Heart left ventricle (tissue), 16 donors: ENCODE data around the gene IFRD2. TPM values are rescaled to one million over a fixed set of nuclear protein-coding genes. Genes with fewer than 3 reads are reported as not detected.

Experiments used
- ATAC-seq, 4 donors: fragments of 200-7000 bp; cut with Tn5 transposase; one replicate each; pipeline ENCODE4 v1.9.1; 2020 to 2022; ENCODE audit warnings: moderate library complexity in 4 of 4, mild to moderate bottlenecking in 3 of 4, moderate number of reproducible peaks in 1 of 4
- DNase-seq, 5 donors: peaks; one replicate each; pipeline ENCODE4 v3.0.0-alpha.2; 2020
- H3K27ac ChIP-seq, 12 donors: fragments of 200-600 bp; sonication (generic) in 4 of 12; one replicate each; pipeline versions ENCODE4 v1.5.0 to v1.8.0; 2016 to 2022; ENCODE audit warnings: mild to moderate bottlenecking in 2 of 12
- H3K27me3 ChIP-seq, 9 donors: fragments of 200-600 bp; sonication (generic) in 2 of 9; one replicate each; pipeline versions ENCODE4 v1.5.1 to v1.8.0; 2016 to 2022; ENCODE audit warnings: mild to moderate bottlenecking in 3 of 9
- H3K36me3 ChIP-seq, 9 donors: fragments of 200-600 bp; sonication (generic) in 2 of 9; one replicate each; pipeline versions ENCODE4 v1.5.0 to v1.8.0; 2018 to 2022; ENCODE audit warnings: mild to moderate bottlenecking in 2 of 9
- H3K4me1 ChIP-seq, 12 donors: fragments of 200-600 bp; sonication (generic) in 4 of 12; one replicate each; pipeline versions ENCODE4 v1.5.0 to v1.8.0; 2016 to 2022; ENCODE audit warnings: mild to moderate bottlenecking in 3 of 12
- H3K4me3 ChIP-seq, 12 donors: fragments of 200-600 bp; sonication (generic) in 4 of 12; one replicate each; pipeline versions ENCODE4 v1.5.0 to v1.8.0; 2017 to 2022; ENCODE audit warnings: mild to moderate bottlenecking in 9 of 12, moderate library complexity in 4 of 12
- H3K9me3 ChIP-seq, 12 donors: fragments of 200-600 bp; sonication (generic) in 4 of 12; one replicate each; pipeline versions ENCODE4 v1.5.0 to v1.8.0; 2016 to 2022; ENCODE audit warnings: mild to moderate bottlenecking in 1 of 12
- CTCF ChIP-seq, 12 donors: fragments of 200-600 bp; sonication (generic) in 4 of 12; IDR thresholded peaks; one replicate each; pipeline versions ENCODE4 v1.5.0 to v1.8.0; 2018 to 2022; ENCODE audit warnings: antibody characterized with exemption in 12 of 12, mild to moderate bottlenecking in 5 of 12
- POLR2A ChIP-seq, 2 donors: fragments of 450-650 bp; IDR thresholded peaks; one replicate each; pipeline ENCODE4 v1.6.1; 2017; ENCODE audit warnings: antibody characterized with exemption in 2 of 2, mild to moderate bottlenecking in 2 of 2, moderate library complexity in 2 of 2
- WGBS, 4 donors: extraction: QIAGEN DNeasy Blood & Tissue Kit in 2 of 4; methylation state at CpG; one replicate each; pipeline versions ENCODE4 v1.1.5 to v1.1.7; 2013 to 2018; 5-methylcytosine and 5-hydroxymethylcytosine counted together
- intact Hi-C, 10 donors: fragments of 100-400 bp; cut with DNase I; formaldehyde crosslinking; loops; one replicate each; pipeline versions ENCODE4 v1.11.1 to v1.14.2; 2022
- polyA plus RNA-seq, 2 donors: library from polyadenylated mRNA; stranded (reverse); fragments of 200-250 nt; gene quantifications; one replicate each; pipeline ENCODE4 v1.2.3, GENCODE V29; 2013
- total RNA-seq, 9 donors: library from RNA; depleted of rRNA in 2 of 9; stranded (reverse); fragments of >200 nt in 2 of 9; fragmentation: NEBNext Ultra II Directional in 3 of 9; extraction: Animal tissue kit (Norgen Biotek cat#: 25700) in 3 of 9; gene quantifications; one replicate each; pipeline versions ENCODE4 v1.1.0 to v1.2.4, GENCODE V29; 2016 to 2023
- donor health status: ischemic (EF 13 %, LVEDD 7.1; RV severe dilation, severe dysfunction).
- donor health status: healthy with polysubstance abuse.
- donor health status: DM: no; HTN: yes; CAD: no.
- donor health status: DM: no; HTN: no; CAD: no.
- donor health status: ischemic (EF 25% LVEDD 6.9; RV normal size, moderate dysfunction).
- donor health status: ischemic (EF 25% LVEDD 5.7; RV mildly dilated, moderate dysfunction).
- donor health status: healthy.
- donor health status: DM: yes; HTN: yes; CAD: no.
- donor health status: ischemic (EF 35%, LVEDD 5.7; RV mildly dilated, moderate dysfunction).
- donor health status: nonischemic (EF 11% LVEDD 7.7; RV severe dilation, severe dysfunction).
- donor health status: DM: yes; HTN: yes; CAD: no.
- donor health status: PGD.
- donor health status: ischemic (EF 29% LVEDD 5.4; RV normal size, mild dysfunction).
- donor health status: nonischemic (EF 23%, LVEDD 6.1; RV moderate dilation, normal function).

Gene IFRD2
- total and polyA plus RNA-seq, 11 donors, result 47.5 to 106 (median 64.5) TPM

GRCh38 chr3:50251220-50251619 lies 41.0 kb downstream of the IFRD2 start:
- DNase-seq (no peak), ATAC-seq (no peak)
- Histone ChIP-seq H3K27ac (peak overlapping the region; percentile 37 to 99 (median 94)), H3K9me3 (no peaks in the 10 kb centered on the region), H3K4me1 (peaks cover 17 to 98% (median 90%) of the 10 kb centered on the region in 12 donors), H3K4me3 (no peak overlapping the region), H3K27me3 (no peaks in the 10 kb centered on the region), H3K36me3 (peaks cover 0 to 87% (median 34%) of the 10 kb centered on the region in 9 donors)
- intact Hi-C loops, result loop anchor here in 2 of 10 donors (5.0 to 10.0 kb wide), 2 partner anchors 51 to 74 kb away; partner anchors contain the start of genes HYAL1 (in 1 of the 2), HYAL2 (in 1 of the 2) and TUSC2 (in 1 of the 2)
- 70 to 85% (median 76%) methylated on average over 7 to 8 of the region's 8 CpGs for WGBS, 4 donors
- no peak for TF ChIP-seq POLR2A (IDR thresholded peaks at IDR 0.05)
- TF ChIP-seq CTCF (IDR thresholded peaks at IDR 0.05), result no peak

GRCh38 chr3:50250514-50250913 lies 41.7 kb downstream of the IFRD2 start:
- peak overlapping the region in 11 of 12 donors; percentile 85 to 99 (median 94) for H3K27ac ChIP-seq
- no peak overlapping the region for H3K4me3 ChIP-seq
- intact Hi-C loops, result loop anchor here in 2 of 10 donors (5.0 to 10.0 kb wide), 2 partner anchors 52 to 74 kb away; partner anchors contain the start of genes HYAL1 (in 1 of the 2), HYAL2 (in 1 of the 2) and TUSC2 (in 1 of the 2)
- H3K4me1 ChIP-seq, result peaks cover 17 to 100% (median 91%) of the 10 kb centered on the region in 12 donors
- H3K27me3 ChIP-seq, result no peaks in the 10 kb centered on the region
- no peaks in the 10 kb centered on the region for H3K9me3 ChIP-seq
- DNase-seq (no peak), ATAC-seq (no peak)
- WGBS, 4 donors, result 87 to 97% (median 92%) methylated on average over 4 of the region's 4 CpGs
- TF ChIP-seq CTCF (IDR thresholded peaks at IDR 0.05), result no peak
- TF ChIP-seq POLR2A (IDR thresholded peaks at IDR 0.05), result no peak
- peaks cover 0 to 84% (median 29%) of the 10 kb centered on the region in 9 donors for H3K36me3 ChIP-seq

- no peak for TF ChIP-seq CTCF (IDR thresholded peaks at IDR 0.05)
- no peak for TF ChIP-seq POLR2A (IDR thresholded peaks at IDR 0.05)
- intact Hi-C loops, result no loop called here
- H3K27ac ChIP-seq, result peak overlapping the region; percentile 81 to 99 (median 94)
- WGBS, 4 donors, result 73 to 100% (median 86%) methylated on average over 2 to 5 of the region's 5 CpGs
- H3K27me3 ChIP-seq, result no peaks in the 10 kb centered on the region
- H3K36me3 ChIP-seq, result peaks cover 0 to 81% (median 29%) of the 10 kb centered on the region in 9 donors
- no peak for DNase-seq
- H3K4me3 ChIP-seq, result no peak overlapping the region
- H3K4me1 ChIP-seq, result peaks cover 21 to 100% (median 90%) of the 10 kb centered on the region in 12 donors
- ATAC-seq, result no peak
- no peaks in the 10 kb centered on the region for H3K9me3 ChIP-seq
These were observed 42.8 kb downstream of the IFRD2 start for GRCh38 chr3:50249457-50249856.

- peak overlapping the region in 1 of 12 donors; percentile 3 for H3K4me3 ChIP-seq
- H3K36me3 ChIP-seq, result peaks cover 0 to 76% (median 23%) of the 10 kb centered on the region in 9 donors
- peak overlapping the region; percentile 81 to 99 (median 94) for H3K27ac ChIP-seq
- TF ChIP-seq CTCF (IDR thresholded peaks at IDR 0.05) (no peak), POLR2A (IDR thresholded peaks at IDR 0.05) (peak in 1 of 2 donors; percentile 23)
- intact Hi-C loops, result no loop called here
- 7 to 15% (median 8%) methylated on average over 3 of the region's 3 CpGs for WGBS, 4 donors
- ATAC-seq, result peak; percentile 30 to 59 (median 46)
- DNase-seq, result peak in 3 of 5 donors; percentile 63 to 85 (median 78)
- no peaks in the 10 kb centered on the region for H3K9me3 ChIP-seq
- H3K4me1 ChIP-seq, result peaks cover 21 to 100% (median 91%) of the 10 kb centered on the region in 12 donors
- no peaks in the 10 kb centered on the region for H3K27me3 ChIP-seq
These were observed 43.8 kb downstream of the IFRD2 start for GRCh38 chr3:50248387-50248786.
